H1 (cell line): ENCODE data around the gene RERE. TPM values are rescaled to one million over a fixed set of nuclear protein-coding genes. Genes with fewer than 3 reads are reported as not detected.

ENCODE experiments used
- CTCF ChIA-PET: fragments of 300-600 bp; sonication (Branson Sonifier 250); formaldehyde crosslinking; loops from one replicate; lab custom pipeline; 2021; ENCODE audit not compliant: partially characterized antibody; lab: Charles Lee
- POLR2A ChIA-PET: fragments of 300-600 bp; sonication (Branson Sonifier 250); formaldehyde crosslinking; loops from one replicate; lab custom pipeline; 2021; ENCODE audit warnings: inconsistent platforms; ENCODE audit not compliant: partially characterized antibody; lab: Charles Lee
- DNase-seq, 2 experiments: peaks; one replicate each; pipeline versions ENCODE4 v3.0.0 to v3.0.0-alpha.2; 2010 to 2022; ENCODE audit warnings: low spot score in 2 of 2, low read depth in 1 of 2, mixed read lengths in 1 of 2
- FAIRE-seq: peaks from 2 replicates; lab custom pipeline; 2011; peaks lifted over from hg19 to GRCh38; lab: Jason Lieb, UNC
- H2AFZ ChIP-seq: 2 replicates; pipeline ENCODE4 v1.8.1; 2012; ENCODE audit warnings: low read length, inconsistent platforms
- H2AK5ac ChIP-seq: 2 replicates; pipeline ENCODE4 v1.6.1; 2013; ENCODE audit warnings: low read depth, low read length
- H2BK120ac ChIP-seq: replicated peaks from 2 replicates; pipeline ENCODE3; 2013; ENCODE audit warnings: low read depth, low read length, inconsistent platforms
- H2BK12ac ChIP-seq: 2 replicates; pipeline ENCODE4 v1.6.1; 2013; ENCODE audit warnings: low read depth, low read length
- H2BK15ac ChIP-seq: 2 replicates; pipeline ENCODE4 v1.6.1; 2013; ENCODE audit warnings: low read length
- H2BK20ac ChIP-seq: 2 replicates; pipeline ENCODE4 v1.6.1; 2013; ENCODE audit warnings: low read length
- H2BK5ac ChIP-seq: 2 replicates; pipeline ENCODE4 v1.6.1; 2013; ENCODE audit warnings: low read depth, low read length
- H3K14ac ChIP-seq: 2 replicates; pipeline ENCODE4 v1.6.1; 2013; ENCODE audit warnings: inconsistent platforms; ENCODE audit not compliant: insufficient read length
- H3K18ac ChIP-seq: 2 replicates; pipeline ENCODE4 v1.6.1; 2013; ENCODE audit warnings: low read length; ENCODE audit errors: extremely low read depth
- H3K23ac ChIP-seq: 2 replicates; pipeline ENCODE4 v1.6.1; 2013; ENCODE audit warnings: inconsistent platforms; ENCODE audit not compliant: insufficient read length
- H3K23me2 ChIP-seq: 2 replicates; pipeline ENCODE4 v1.6.1; 2013; ENCODE audit warnings: low read depth, low read length
- H3K27ac ChIP-seq: 2 replicates; pipeline ENCODE4 v1.6.1; 2011; ENCODE audit warnings: low read depth, low read length, inconsistent platforms
- H3K27me3 ChIP-seq, 4 experiments: replicated peaks in 1 of 4; 1 replicate in 1 of 4; 2 replicates in 3 of 4; pipeline versions ENCODE4 v1.6.1 to v1.8.1; 2011 to 2013; ENCODE audit warnings: low read length in 3 of 4, mild to moderate bottlenecking in 3 of 4, inconsistent platforms in 2 of 4, mixed read lengths in 2 of 4, moderate library complexity in 1 of 4; ENCODE audit not compliant: control insufficient read depth in 3 of 4, insufficient read depth in 3 of 4; ENCODE audit errors: extremely low read depth in 1 of 4
- H3K36me3 ChIP-seq, 4 experiments: 2 replicates each; pipeline versions ENCODE4 v1.6.1 to v1.8.1; 2011 to 2013; ENCODE audit warnings: mild to moderate bottlenecking in 4 of 4, low read length in 3 of 4, moderate library complexity in 2 of 4, control low read depth in 1 of 4, inconsistent platforms in 1 of 4; ENCODE audit not compliant: insufficient read depth in 4 of 4, control insufficient read depth in 2 of 4
- H3K4ac ChIP-seq: replicated peaks from 2 replicates; pipeline ENCODE3; 2013; ENCODE audit warnings: low read length, low read depth, mixed read lengths, inconsistent platforms; ENCODE audit not compliant: insufficient read length
- H3K4me1 ChIP-seq, 4 experiments: replicated peaks in 1 of 4; 1 replicate in 1 of 4; 2 replicates in 3 of 4; pipeline versions ENCODE4 v1.6.1 to v1.8.1; 2011 to 2013; ENCODE audit warnings: low read length in 3 of 4, inconsistent platforms in 2 of 4, mixed read lengths in 1 of 4; ENCODE audit not compliant: insufficient read depth in 4 of 4, control insufficient read depth in 3 of 4
- H3K4me2 ChIP-seq, 2 experiments: 2 replicates each; pipeline versions ENCODE4 v1.6.1 to v1.8.1; 2011 to 2013; ENCODE audit warnings: low read depth in 2 of 2, low read length in 2 of 2, control low read depth in 1 of 2, inconsistent platforms in 1 of 2, mild to moderate bottlenecking in 1 of 2; ENCODE audit not compliant: insufficient read depth in 1 of 2
- H3K4me3 ChIP-seq, 4 experiments: fragments of 200-600, 300-600 bp in 1 of 4; sonication (generic), shearing (Covaris generic), sonication (Bioruptor Twin) in 1 of 4; 2 replicates each; pipeline versions ENCODE4 v1.5.1 to v1.8.1; 2011 to 2016; ENCODE audit warnings: low read length in 4 of 4, low read depth in 3 of 4, control low read depth in 2 of 4, inconsistent platforms in 2 of 4, mild to moderate bottlenecking in 2 of 4, mixed read lengths in 1 of 4, moderate library complexity in 1 of 4; ENCODE audit not compliant: insufficient read depth in 2 of 4; ENCODE audit errors: extremely low read depth in 1 of 4
- H3K56ac ChIP-seq: replicated peaks from 2 replicates; pipeline ENCODE3; 2013; ENCODE audit warnings: low read depth, mild to moderate bottlenecking, mixed read lengths, low read length, inconsistent platforms; ENCODE audit not compliant: insufficient read length
- H3K79me1 ChIP-seq: 2 replicates; pipeline ENCODE4 v1.6.1; 2013; ENCODE audit warnings: low read depth, low read length, control low read depth
- H3K79me2 ChIP-seq, 2 experiments: 2 replicates each; pipeline versions ENCODE4 v1.6.1 to v1.8.1; 2012 to 2013; ENCODE audit warnings: low read length in 2 of 2, mild to moderate bottlenecking in 2 of 2, inconsistent platforms in 1 of 2; ENCODE audit not compliant: insufficient read depth in 2 of 2, control insufficient read depth in 1 of 2
- H3K9ac ChIP-seq, 4 experiments: replicated peaks in 1 of 4; 1 replicate in 1 of 4; 2 replicates in 3 of 4; pipeline versions ENCODE4 v1.6.1 to v1.8.1; 2011 to 2013; ENCODE audit warnings: low read depth in 3 of 4, low read length in 3 of 4, control low read depth in 2 of 4, mild to moderate bottlenecking in 2 of 4, moderate library complexity in 2 of 4, inconsistent platforms in 1 of 4; ENCODE audit errors: extremely low read depth in 1 of 4
- H3K9me3 ChIP-seq, 2 experiments: 2 replicates each; pipeline versions ENCODE4 v1.6.1 to v1.8.1; 2012 to 2013; ENCODE audit warnings: mild to moderate bottlenecking in 2 of 2, moderate library complexity in 2 of 2, control low read depth in 1 of 2, inconsistent platforms in 1 of 2, low read depth in 1 of 2, low read length in 1 of 2, mixed read lengths in 1 of 2; ENCODE audit not compliant: insufficient read depth in 2 of 2
- H4K20me1 ChIP-seq, 2 experiments: replicated peaks in 1 of 2; 2 replicates each; pipeline versions ENCODE3 to v1.8.1; 2011 to 2013; ENCODE audit warnings: inconsistent platforms in 2 of 2, low read length in 2 of 2, mild to moderate bottlenecking in 1 of 2; ENCODE audit not compliant: insufficient read depth in 2 of 2, control insufficient read depth in 1 of 2
- H4K5ac ChIP-seq: 2 replicates; pipeline ENCODE4 v1.6.1; 2013; ENCODE audit warnings: low read length, low read depth, mixed read lengths, inconsistent platforms; ENCODE audit not compliant: insufficient read length
- H4K8ac ChIP-seq: 2 replicates; pipeline ENCODE4 v1.8.0; 2013; ENCODE audit warnings: mild to moderate bottlenecking, moderate library complexity, low read length, inconsistent platforms; ENCODE audit not compliant: insufficient read depth; ENCODE audit errors: extremely low read depth
- H4K91ac ChIP-seq: replicated peaks from 2 replicates; pipeline ENCODE3; 2013; ENCODE audit warnings: low read length, mixed read lengths, inconsistent platforms; ENCODE audit not compliant: insufficient read length
- ATF3 ChIP-seq: IDR thresholded peaks from 2 replicates; pipeline ENCODE4 v1.6.1; 2011; ENCODE audit warnings: low read depth, mild to moderate bottlenecking, low read length; ENCODE audit not compliant: insufficient read depth
- BRCA1 ChIP-seq: IDR thresholded peaks from 2 replicates; pipeline ENCODE4 v1.6.1; 2012; ENCODE audit warnings: low read depth, low read length, improper control_type of control experiment
- SIN3A ChIP-seq, 2 experiments: IDR thresholded peaks in 1 of 2; conservative IDR thresholded peaks in 1 of 2; 2 replicates each; pipeline ENCODE4 v1.6.1; 2011 to 2012; ENCODE audit warnings: low read length in 2 of 2, improper control_type of control experiment in 1 of 2, low read depth in 1 of 2, mild to moderate bottlenecking in 1 of 2
- TEAD4 ChIP-seq: IDR thresholded peaks from 2 replicates; pipeline ENCODE4 v1.6.1; 2012; ENCODE audit warnings: low read depth, low read length, inconsistent platforms, mixed read lengths
- WGBS, 2 experiments: shearing (Covaris generic) in 1 of 2; methylation state at CpG; one replicate each; pipeline versions ENCODE4 v1.1.6 to v1.1.7; 2013 to 2015; ENCODE audit warnings: low lambda C conversion rate in 2 of 2, mixed read lengths in 2 of 2, inconsistent platforms in 1 of 2, low coverage in 1 of 2, missing lambda C conversion rate in 1 of 2; ENCODE audit not compliant: insufficient replicate concordance in 2 of 2, insufficient coverage in 1 of 2, insufficient read length in 1 of 2; ENCODE audit errors: extremely low coverage in 1 of 2, missing lambda C conversion rate in 1 of 2; 5-methylcytosine and 5-hydroxymethylcytosine counted together
- polyA plus RNA-seq, 7 experiments: library from polyadenylated mRNA; depleted of rRNA in 3 of 7; stranded (reverse) in 5 of 7; unstranded in 2 of 7; fragments of >200 nt in 5 of 7; fragments of 200-250 nt in 2 of 7; gene quantifications; 1 replicate in 5 of 7; 2 replicates in 1 of 7; 4 replicates in 1 of 7; pipeline versions ENCODE4 v1.2.1 to v1.2.3, GENCODE V29; 2011 to 2013; ENCODE audit warnings: missing spikeins in 2 of 7, mixed read lengths in 2 of 7
- total RNA-seq: library from RNA; stranded (reverse); fragmentation: NEBNext Ultra II Directional; extraction: Animal tissue kit (Norgen Biotek cat#: 25700); gene quantifications from 2 replicates; pipeline ENCODE4 v1.2.1, GENCODE V29; 2021

Gene RERE
- total and polyA plus RNA-seq, 2 of the 8 experiments (the other 6 are each of a cell fraction or from before 2014, with no cell fraction given): 15.3 to 142 TPM

GRCh38 chr1:8360493-8361197, 456.8 kb downstream of the RERE start:
- no peaks in the 10 kb centered on the region for H3K27me3 ChIP-seq
- no peak overlapping the region for H3K18ac ChIP-seq
- no peaks in the 10 kb centered on the region; a peak in 1 of 4 replicates for H3K79me2 ChIP-seq
- peaks cover 7 to 11% of the 10 kb centered on the region in 2 experiments for H4K20me1 ChIP-seq
- H3K56ac ChIP-seq: no peak overlapping the region
- no peak overlapping the region for H3K9ac ChIP-seq
- no peak for TF ChIP-seq ATF3
- no peak for TF ChIP-seq BRCA1
- TF ChIP-seq SIN3A (conservative IDR thresholded peaks at IDR 0.05 in 1 of 2, IDR thresholded peaks at IDR 0.05 in 1 of 2; ENCODE audit: low read depth in 1 of 2, low read length in 2 of 2): no peak
- no peak for TF ChIP-seq TEAD4
- H3K14ac ChIP-seq: no peak overlapping the region
- ChIA-PET CTCF (interaction anchor here (1.1 to 6.1 kb wide), 2 partner anchors 10 to 11 kb away, joined by 3 to 42 read pairs; no protein-coding TSS in a partner anchor), POLR2A (interaction anchor here (1.0 kb wide), 1 partner anchor 9 kb away, joined by 3 read pairs; no protein-coding TSS in a partner anchor)
- no peaks in the 10 kb centered on the region for H3K23me2 ChIP-seq
- H4K8ac ChIP-seq: peak overlapping the region; percentile 42; the same call in 1 of the 2 replicates
- H3K27ac ChIP-seq: no peak overlapping the region
- WGBS, 2 experiments: 90% methylated on average over 7 of the region's 26 CpGs; no CpG with 5 or more reads in 1 of the 2 experiments
- H3K4me1 ChIP-seq: no peaks in the 10 kb centered on the region
- H2BK12ac ChIP-seq: no peak overlapping the region
- no peak overlapping the region for H3K23ac ChIP-seq
- no peak overlapping the region for H2BK15ac ChIP-seq
- no peak overlapping the region for H2AFZ ChIP-seq
- H3K36me3 ChIP-seq: peaks cover 17 to 71% (median 60%) of the 10 kb centered on the region in 4 experiments
- no peak overlapping the region for H2BK20ac ChIP-seq
- H2BK5ac ChIP-seq: no peak overlapping the region
- FAIRE-seq: no peak
- DNase-seq: no peak
- no peak overlapping the region for H3K4me3 ChIP-seq
- no peak overlapping the region for H3K4me2 ChIP-seq
- no peak overlapping the region for H2AK5ac ChIP-seq
- H4K91ac ChIP-seq: no peak overlapping the region
- H3K79me1 ChIP-seq: peaks cover 3% of the 10 kb centered on the region; the same call in 1 of the 2 replicates
- H4K5ac ChIP-seq: no peak overlapping the region
- no peaks in the 10 kb centered on the region for H3K9me3 ChIP-seq
- no peak overlapping the region for H3K4ac ChIP-seq
- no peak overlapping the region for H2BK120ac ChIP-seq
